Measurements from ENCODE around the gene SOX10. TPM values are rescaled to one million over a fixed set of nuclear protein-coding genes. Genes with fewer than 3 reads are reported as not detected.
A peak's percentile ranks its signal among the peaks of the same experiment; 100 is the strongest.

Gene SOX10
- total RNA-seq, 1 donor from 2014 or later: 23.0 TPM

- Histone ChIP-seq H3K27ac (no peak overlapping the region), H3K4me3 (no peak overlapping the region), H3K9me3 (no peaks in the 10 kb centered on the region), H3K4me1 (no peaks in the 10 kb centered on the region), H3K36me3 (peaks cover 26 to 34% of the 10 kb centered on the region in 2 donors), H3K27me3 (no peaks in the 10 kb centered on the region)
- no peak for TF ChIP-seq CTCF (IDR thresholded peaks at IDR 0.05)
- no peak for DNase-seq (ENCODE audit: low spot score in 2 of 2)
- intact Hi-C loops (cut with DNase I): no loop called here
Observed at GRCh38 chr22:37943825-37944198, 40.5 kb downstream of the SOX10 start.

GRCh38 chr22:37943136-37943824 lies 41.1 kb downstream of the SOX10 start:
- Histone ChIP-seq H3K4me1 (no peaks in the 10 kb centered on the region), H3K27me3 (no peaks in the 10 kb centered on the region), H3K9me3 (no peaks in the 10 kb centered on the region), H3K36me3 (peaks cover 26 to 38% of the 10 kb centered on the region in 2 donors), H3K4me3 (no peak overlapping the region), H3K27ac (no peak overlapping the region)
- DNase-seq (ENCODE audit: low spot score in 2 of 2): no peak
- intact Hi-C loops (cut with DNase I): no loop called here
- TF ChIP-seq CTCF (IDR thresholded peaks at IDR 0.05): no peak

GRCh38 chr22:37942133-37942532 lies 42.2 kb downstream of the SOX10 start:
- DNase-seq (ENCODE audit: low spot score in 2 of 2): no peak
- intact Hi-C loops (cut with DNase I): no loop called here
- Histone ChIP-seq H3K9me3 (no peaks in the 10 kb centered on the region), H3K4me1 (no peaks in the 10 kb centered on the region), H3K27me3 (no peaks in the 10 kb centered on the region), H3K36me3 (peaks cover 36 to 50% of the 10 kb centered on the region in 2 donors), H3K27ac (no peak overlapping the region), H3K4me3 (no peak overlapping the region)
- no peak for TF ChIP-seq CTCF (IDR thresholded peaks at IDR 0.05)

- Histone ChIP-seq H3K36me3 (peaks cover 46 to 58% of the 10 kb centered on the region in 2 donors), H3K27ac (no peak overlapping the region), H3K4me1 (no peaks in the 10 kb centered on the region), H3K9me3 (no peaks in the 10 kb centered on the region), H3K27me3 (no peaks in the 10 kb centered on the region), H3K4me3 (no peak overlapping the region)
- TF ChIP-seq CTCF (IDR thresholded peaks at IDR 0.05): no peak
- intact Hi-C loops (cut with DNase I): no loop called here
- DNase-seq (ENCODE audit: low spot score in 2 of 2): no peak
Observed at GRCh38 chr22:37940698-37941376, 43.5 kb downstream of the SOX10 start.

GRCh38 chr22:37933711-37934376 lies 50.5 kb downstream of the SOX10 start:
- no peak overlapping the region for H3K4me3 ChIP-seq
- H3K4me1 ChIP-seq: peaks cover 4 to 15% of the 10 kb centered on the region in 2 donors
- DNase-seq (ENCODE audit: low spot score in 2 of 2): peak; percentile 75 to 95
- intact Hi-C loops (cut with DNase I): loop anchor here (1.0 to 5.0 kb wide), 3 partner anchors 28 to 117 kb away; partner anchors contain the start of gene MICALL1
- H3K27ac ChIP-seq: peak overlapping the region; percentile 33 to 75
- TF ChIP-seq CTCF (IDR thresholded peaks at IDR 0.05): peak; percentile 96 to 99 (median 98)
- no peaks in the 10 kb centered on the region for H3K27me3 ChIP-seq
- peaks cover 38 to 46% of the 10 kb centered on the region in 2 donors for H3K36me3 ChIP-seq
- H3K9me3 ChIP-seq: no peaks in the 10 kb centered on the region
